NCI-H774 (cell line): ENCODE data around the gene CAPN6.

Experiments used
- DNase-seq: peaks from one replicate; lab custom pipeline; 2025; lab: John Stamatoyannopoulos, UW

CAPN6 gene

DNA sequence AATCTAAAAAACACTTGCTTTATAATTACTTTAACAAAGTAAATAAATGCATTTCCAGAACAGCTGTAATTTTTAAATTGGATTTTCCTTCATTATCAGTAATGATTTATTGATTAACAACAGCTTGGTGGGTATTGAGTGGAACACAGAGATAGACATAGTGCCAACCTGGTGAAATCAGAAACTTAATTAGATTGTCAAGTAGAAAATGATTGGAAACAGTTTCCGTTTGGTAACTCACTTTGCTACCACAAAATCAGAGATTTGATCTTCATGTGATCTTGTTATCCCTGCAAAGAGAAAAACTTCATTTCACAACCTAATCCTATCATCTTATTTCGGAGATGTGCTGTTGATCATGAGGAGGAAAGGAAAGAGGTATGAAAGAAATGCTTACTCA lies 70.8 kb downstream of the CAPN6 start:
- DNase-seq: no peak
